Heart right ventricle (tissue), 16 donors: ENCODE data around the gene MYBPC1. TPM values are rescaled to one million over a fixed set of nuclear protein-coding genes. Genes with fewer than 3 reads are reported as not detected.

Source experiments
- ATAC-seq, 8 donors: fragments of 200-7000 bp; cut with Tn5 transposase; one replicate each; pipeline ENCODE4 v1.9.1; 2020; ENCODE audit warnings: mild to moderate bottlenecking in 8 of 8, moderate library complexity in 8 of 8, moderate number of reproducible peaks in 1 of 8
- DNase-seq, 2 donors: peaks; one replicate each; pipeline ENCODE4 v3.0.0-alpha.2; 2020
- H3K27ac ChIP-seq, 10 donors: fragments of 200-600 bp; sonication (generic) in 2 of 10; one replicate each; pipeline versions ENCODE4 v1.5.0 to v1.8.0; 2020 to 2022; ENCODE audit warnings: mild to moderate bottlenecking in 3 of 10
- H3K27me3 ChIP-seq, 7 donors: fragments of 200-600 bp; one replicate each; pipeline ENCODE4 v1.8.0; 2021 to 2022; ENCODE audit warnings: mild to moderate bottlenecking in 2 of 7
- H3K36me3 ChIP-seq, 9 donors: fragments of 200-600 bp; sonication (generic) in 1 of 9; one replicate each; pipeline versions ENCODE4 v1.5.0 to v1.8.0; 2020 to 2022; ENCODE audit warnings: mild to moderate bottlenecking in 2 of 9
- H3K4me1 ChIP-seq, 9 donors: fragments of 200-600 bp; sonication (generic) in 1 of 9; one replicate each; pipeline versions ENCODE4 v1.5.0 to v1.8.0; 2020 to 2022; ENCODE audit warnings: mild to moderate bottlenecking in 4 of 9
- H3K4me3 ChIP-seq, 10 donors: fragments of 200-600 bp; sonication (generic) in 2 of 10; one replicate each; pipeline versions ENCODE4 v1.5.0 to v1.8.0; 2020 to 2022; ENCODE audit warnings: mild to moderate bottlenecking in 7 of 10, moderate library complexity in 2 of 10
- H3K9me3 ChIP-seq, 11 donors: fragments of 200-600 bp in 10 of 11; sonication (generic) in 2 of 11; one replicate each; pipeline versions ENCODE4 v1.5.0 to v1.8.0; 2013 to 2022; ENCODE audit warnings: mild to moderate bottlenecking in 2 of 11, control low read depth in 1 of 11, moderate library complexity in 1 of 11
- WGBS, 2 donors: extraction: QIAGEN DNeasy Blood & Tissue Kit; methylation state at CpG; one replicate each; pipeline ENCODE4 v1.1.7; 2013; ENCODE audit warnings: inconsistent platforms in 1 of 2; 5-methylcytosine and 5-hydroxymethylcytosine counted together
- intact Hi-C, 10 donors: fragments of 100-400 bp; cut with DNase I; formaldehyde crosslinking; loops; one replicate each; pipeline versions ENCODE4 v1.11.1 to v1.14.2; 2022
- polyA plus RNA-seq, 2 donors: library from polyadenylated mRNA; stranded (reverse); fragments of 200-250 nt; gene quantifications; one replicate each; pipeline ENCODE4 v1.2.3, GENCODE V29; 2013
- total RNA-seq, 10 donors: library from RNA; stranded (reverse); fragmentation: NEBNext Ultra II Directional in 3 of 10; extraction: Animal tissue kit (Norgen Biotek cat#: 25700) in 3 of 10; gene quantifications; one replicate each; pipeline versions ENCODE4 v1.2.1 to v1.2.4, GENCODE V29; 2021 to 2023
- TF ChIP-seq, protein P1 (sequence below), 9 donors: fragments of 200-600 bp; sonication (generic) in 2 of 9; IDR thresholded peaks; one replicate each; pipeline versions ENCODE4 v1.5.0 to v1.8.0; 2021 to 2022; ENCODE audit warnings: antibody characterized with exemption in 9 of 9, mild to moderate bottlenecking in 5 of 9, moderate library complexity in 1 of 9
- donor health status: Arrhythmogenic right ventricular cardiomyopathy.
- donor health status: ischemic (EF 13 %, LVEDD 7.1; RV severe dilation, severe dysfunction).
- donor health status: healthy with polysubstance abuse.
- donor health status: DM: no; HTN: yes; CAD: no.
- donor health status: DM: no; HTN: no; CAD: no.
- donor health status: ischemic (EF 25% LVEDD 6.9; RV normal size, moderate dysfunction).
- donor health status: ischemic (EF 25% LVEDD 5.7; RV mildly dilated, moderate dysfunction).
- donor health status: healthy.
- donor health status: DM: yes; HTN: yes; CAD: no.
- donor health status: Ischemic cardiomyopathy.
- donor health status: ischemic (EF 35%, LVEDD 5.7; RV mildly dilated, moderate dysfunction).
- donor health status: nonischemic (EF 11% LVEDD 7.7; RV severe dilation, severe dysfunction).
- donor health status: DM: yes; HTN: yes; CAD: no.
- donor health status: PGD.
- donor health status: ischemic (EF 29% LVEDD 5.4; RV normal size, mild dysfunction).
- donor health status: nonischemic (EF 23%, LVEDD 6.1; RV moderate dilation, normal function).

MYBPC1 gene
- total and polyA plus RNA-seq, 12 donors = 0.17 to 6.4 (median 1.7) TPM

- no peaks in the 10 kb centered on the region for H3K9me3 ChIP-seq
- ATAC-seq (no peak), DNase-seq (no peak)
- 7 to 12% methylated on average over 1 of the region's 1 CpG for WGBS, 2 donors
- H3K27ac ChIP-seq = no peak overlapping the region
- H3K27me3 ChIP-seq = peaks cover 0 to 36% (median 3%) of the 10 kb centered on the region in 7 donors
- TF ChIP-seq, protein P1, sequence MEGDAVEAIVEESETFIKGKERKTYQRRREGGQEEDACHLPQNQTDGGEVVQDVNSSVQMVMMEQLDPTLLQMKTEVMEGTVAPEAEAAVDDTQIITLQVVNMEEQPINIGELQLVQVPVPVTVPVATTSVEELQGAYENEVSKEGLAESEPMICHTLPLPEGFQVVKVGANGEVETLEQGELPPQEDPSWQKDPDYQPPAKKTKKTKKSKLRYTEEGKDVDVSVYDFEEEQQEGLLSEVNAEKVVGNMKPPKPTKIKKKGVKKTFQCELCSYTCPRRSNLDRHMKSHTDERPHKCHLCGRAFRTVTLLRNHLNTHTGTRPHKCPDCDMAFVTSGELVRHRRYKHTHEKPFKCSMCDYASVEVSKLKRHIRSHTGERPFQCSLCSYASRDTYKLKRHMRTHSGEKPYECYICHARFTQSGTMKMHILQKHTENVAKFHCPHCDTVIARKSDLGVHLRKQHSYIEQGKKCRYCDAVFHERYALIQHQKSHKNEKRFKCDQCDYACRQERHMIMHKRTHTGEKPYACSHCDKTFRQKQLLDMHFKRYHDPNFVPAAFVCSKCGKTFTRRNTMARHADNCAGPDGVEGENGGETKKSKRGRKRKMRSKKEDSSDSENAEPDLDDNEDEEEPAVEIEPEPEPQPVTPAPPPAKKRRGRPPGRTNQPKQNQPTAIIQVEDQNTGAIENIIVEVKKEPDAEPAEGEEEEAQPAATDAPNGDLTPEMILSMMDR (IDR thresholded peaks at IDR 0.05) = no peak
- no peaks in the 10 kb centered on the region for H3K36me3 ChIP-seq
- H3K4me1 ChIP-seq = no peaks in the 10 kb centered on the region
- no peak overlapping the region for H3K4me3 ChIP-seq
- intact Hi-C loops = no loop called here
Measured at GRCh38 chr12:101581190-101581589, 13.6 kb upstream of the MYBPC1 start.

DNA sequence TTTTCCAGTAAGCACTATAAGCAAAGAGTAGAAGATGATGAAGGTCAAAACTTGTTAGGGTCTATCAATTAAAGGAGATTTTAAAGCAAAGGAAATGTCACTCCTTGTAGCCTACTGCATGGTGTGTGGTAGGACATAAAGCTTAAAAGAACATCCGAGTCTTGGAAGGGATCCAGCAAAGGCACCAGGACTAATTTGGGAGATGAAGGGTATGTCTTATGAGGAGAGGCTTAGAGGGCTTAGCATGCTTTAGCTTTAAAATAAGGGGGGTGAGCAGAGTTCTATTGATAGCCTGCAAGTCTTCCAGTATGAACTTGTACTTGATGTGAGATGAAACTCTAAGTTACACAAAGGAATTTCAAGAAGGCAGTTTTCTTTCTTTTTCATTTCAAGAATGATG is 11.8 kb upstream of the MYBPC1 start:
- TF ChIP-seq, protein P1 (IDR thresholded peaks at IDR 0.05) = no peak
- DNase-seq (no peak), ATAC-seq (no peak)
- H3K27me3 ChIP-seq = peaks cover 0 to 23% (median 0%) of the 10 kb centered on the region in 7 donors
- 48 to 50% methylated on average over 1 of the region's 1 CpG for WGBS, 2 donors
- H3K36me3 ChIP-seq = no peaks in the 10 kb centered on the region
- no peaks in the 10 kb centered on the region for H3K4me1 ChIP-seq
- H3K27ac ChIP-seq = no peak overlapping the region
- intact Hi-C loops = no loop called here
- H3K4me3 ChIP-seq = no peak overlapping the region
- H3K9me3 ChIP-seq = no peaks in the 10 kb centered on the region

GRCh38 chr12:101590383-101590782 is 4.4 kb upstream of the MYBPC1 start:
- DNase-seq = no peak
- intact Hi-C loops = no loop called here

DNA sequence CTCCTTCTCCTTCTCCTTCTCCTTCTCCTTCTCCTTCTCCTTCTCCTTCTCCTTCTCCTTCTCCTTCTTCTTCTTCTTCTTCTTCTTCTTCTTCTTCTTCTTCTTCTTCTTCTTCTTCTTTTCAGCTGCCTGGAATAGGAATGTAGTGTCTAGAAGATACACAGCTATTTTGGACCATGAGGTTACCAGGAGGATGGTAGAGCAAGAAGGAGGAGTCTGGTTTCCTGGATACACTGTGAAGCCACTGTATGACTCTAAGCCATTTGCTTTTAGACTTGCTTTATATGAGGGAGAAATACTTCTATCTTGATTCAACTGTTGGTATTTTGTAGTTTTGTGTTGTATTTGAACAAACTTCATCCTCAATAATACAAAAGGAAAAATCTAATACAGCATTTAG is 3.0 kb upstream of the MYBPC1 start:
- no peaks in the 10 kb centered on the region for H3K9me3 ChIP-seq
- peaks cover 0 to 4% (median 0%) of the 10 kb centered on the region in 7 donors for H3K27me3 ChIP-seq
- no peak for DNase-seq
- H3K36me3 ChIP-seq = no peaks in the 10 kb centered on the region
- H3K27ac ChIP-seq = no peak overlapping the region
- TF ChIP-seq, protein P1 (IDR thresholded peaks at IDR 0.05) = no peak
- no peak for ATAC-seq
- intact Hi-C loops = no loop called here
- no peaks in the 10 kb centered on the region for H3K4me1 ChIP-seq
- no peak overlapping the region for H3K4me3 ChIP-seq

More at GRCh38 chr12:101590383-101590782, 4.4 kb upstream of the MYBPC1 start:
- H3K4me1 ChIP-seq = no peaks in the 10 kb centered on the region
- no peak overlapping the region for H3K4me3 ChIP-seq
- H3K27ac ChIP-seq = no peak overlapping the region
- peaks cover 0 to 4% (median 0%) of the 10 kb centered on the region in 7 donors for H3K27me3 ChIP-seq
- no peaks in the 10 kb centered on the region for H3K9me3 ChIP-seq
- WGBS, 2 donors = 55 to 64% methylated on average over 3 of the region's 3 CpGs
- H3K36me3 ChIP-seq = no peaks in the 10 kb centered on the region
- TF ChIP-seq, protein P1 (IDR thresholded peaks at IDR 0.05) = no peak
- ATAC-seq = no peak
